GM18508 (cell line): ENCODE results near the gene STX12.
"Not testable (repeated sequence)": the region's sequence is repeated elsewhere in the genome, so short reads cannot be mapped to it uniquely, and the experiment has no call there.

Source experiments
- ATAC-seq: cut with Tn5 transposase; IDR thresholded peaks from one replicate; pipeline ENCODE4 v1.9.1; 2021; ENCODE audit warnings: moderate number of reproducible peaks; ENCODE audit not compliant: insufficient read depth, unreplicated experiment

STX12 gene

GRCh38 chr1:27774654-27775053 lies 1.6 kb downstream of the STX12 start:
- no peak for ATAC-seq

- not testable (repeated sequence) for ATAC-seq
Measured at GRCh38 chr1:27775336-27775735, 2.3 kb downstream of the STX12 start.

GRCh38 chr1:27776276-27776675 lies 3.3 kb downstream of the STX12 start:
- ATAC-seq = not testable (repeated sequence)

GRCh38 chr1:27778056-27778455 lies 5.0 kb downstream of the STX12 start:
- ATAC-seq = no peak

- ATAC-seq = no peak
Measured at GRCh38 chr1:27779122-27779521, 6.1 kb downstream of the STX12 start.

GRCh38 chr1:27782950-27783349 lies 9.9 kb downstream of the STX12 start:
- no peak for ATAC-seq

- no peak for ATAC-seq
Measured at GRCh38 chr1:27784700-27785099, 11.7 kb downstream of the STX12 start.

- no peak for ATAC-seq
Measured at GRCh38 chr1:27785781-27786455, 12.9 kb downstream of the STX12 start.

GRCh38 chr1:27787895-27788294 lies 14.9 kb downstream of the STX12 start:
- ATAC-seq = no peak

- no peak for ATAC-seq
Measured at GRCh38 chr1:27789540-27790041, 16.6 kb downstream of the STX12 start.

GRCh38 chr1:27790270-27790669 lies 17.3 kb downstream of the STX12 start:
- ATAC-seq = not testable (repeated sequence)

- no peak for ATAC-seq
Measured at GRCh38 chr1:27795601-27796000, 22.6 kb downstream of the STX12 start.

- ATAC-seq = no peak
Measured at GRCh38 chr1:27804791-27805190, 31.8 kb downstream of the STX12 start.

- no peak for ATAC-seq
Measured at GRCh38 chr1:27806758-27807157, 33.7 kb downstream of the STX12 start.

- no peak for ATAC-seq
Measured at GRCh38 chr1:27807385-27807784, 34.4 kb downstream of the STX12 start.

GRCh38 chr1:27808131-27808530 lies 35.1 kb downstream of the STX12 start:
- ATAC-seq = not testable (repeated sequence)

GRCh38 chr1:27809883-27810282 lies 36.9 kb downstream of the STX12 start:
- ATAC-seq = no peak

GRCh38 chr1:27811741-27812500 lies 38.9 kb downstream of the STX12 start:
- ATAC-seq = no peak

GRCh38 chr1:27816921-27817630 lies 44.1 kb downstream of the STX12 start:
- ATAC-seq = no peak

- ATAC-seq = no peak
Measured at GRCh38 chr1:27821761-27822315, 48.8 kb downstream of the STX12 start.

- ATAC-seq = no peak
Measured at GRCh38 chr1:27823784-27824183, 50.8 kb downstream of the STX12 start.
